Ovary (tissue), 3 donors: Measurements from ENCODE around the gene POU6F2.

ENCODE experiments used
- EP300 ChIP-seq: sonication (generic); formaldehyde crosslinking; IDR thresholded peaks from one replicate; pipeline ENCODE4 v1.6.1; 2017; ENCODE audit warnings: antibody characterized with exemption
- TF ChIP-seq, protein P1 (sequence below), 3 donors: fragments of 450-650 bp in 2 of 3; fragments of 200-600 bp in 1 of 3; IDR thresholded peaks; one replicate each; pipeline versions ENCODE4 v1.5.1 to v1.8.0; 2016 to 2022; ENCODE audit warnings: antibody characterized with exemption in 3 of 3, mild to moderate bottlenecking in 1 of 3
- donor health status: DM: no; HTN: no; CAD: no.

DNA sequence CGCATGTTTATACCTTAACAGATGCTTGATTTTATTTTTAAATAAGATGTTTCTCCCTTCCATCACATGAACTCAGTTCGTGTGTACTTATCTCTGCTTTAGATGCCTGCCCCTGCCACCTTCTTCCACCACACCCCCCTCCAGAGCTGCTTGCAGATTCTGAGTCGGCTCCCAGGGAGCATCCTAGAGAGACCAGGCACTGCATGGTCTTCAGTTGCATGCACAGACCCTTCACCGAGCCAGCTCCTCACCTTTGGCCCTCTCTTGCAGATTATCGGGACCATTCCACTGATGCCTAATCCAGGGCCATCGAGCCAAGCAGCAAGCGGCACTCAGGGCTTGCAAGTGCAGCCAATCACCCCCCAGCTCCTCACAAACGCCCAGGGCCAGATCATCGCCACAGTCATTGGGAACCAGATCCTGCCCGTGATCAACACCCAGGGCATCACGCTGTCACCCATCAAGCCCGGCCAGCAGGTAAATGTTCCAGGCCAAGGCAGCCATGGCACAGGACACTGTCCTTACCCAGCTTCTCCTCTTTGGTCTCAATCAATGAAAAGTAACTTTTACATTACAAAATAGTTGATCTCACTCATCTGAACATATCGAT is 455.2 kb downstream of the POU6F2 start:
- TF ChIP-seq, protein P1, sequence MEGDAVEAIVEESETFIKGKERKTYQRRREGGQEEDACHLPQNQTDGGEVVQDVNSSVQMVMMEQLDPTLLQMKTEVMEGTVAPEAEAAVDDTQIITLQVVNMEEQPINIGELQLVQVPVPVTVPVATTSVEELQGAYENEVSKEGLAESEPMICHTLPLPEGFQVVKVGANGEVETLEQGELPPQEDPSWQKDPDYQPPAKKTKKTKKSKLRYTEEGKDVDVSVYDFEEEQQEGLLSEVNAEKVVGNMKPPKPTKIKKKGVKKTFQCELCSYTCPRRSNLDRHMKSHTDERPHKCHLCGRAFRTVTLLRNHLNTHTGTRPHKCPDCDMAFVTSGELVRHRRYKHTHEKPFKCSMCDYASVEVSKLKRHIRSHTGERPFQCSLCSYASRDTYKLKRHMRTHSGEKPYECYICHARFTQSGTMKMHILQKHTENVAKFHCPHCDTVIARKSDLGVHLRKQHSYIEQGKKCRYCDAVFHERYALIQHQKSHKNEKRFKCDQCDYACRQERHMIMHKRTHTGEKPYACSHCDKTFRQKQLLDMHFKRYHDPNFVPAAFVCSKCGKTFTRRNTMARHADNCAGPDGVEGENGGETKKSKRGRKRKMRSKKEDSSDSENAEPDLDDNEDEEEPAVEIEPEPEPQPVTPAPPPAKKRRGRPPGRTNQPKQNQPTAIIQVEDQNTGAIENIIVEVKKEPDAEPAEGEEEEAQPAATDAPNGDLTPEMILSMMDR (IDR thresholded peaks at IDR 0.05) = no peak
- no peak for TF ChIP-seq EP300
